ELR (cell line): ENCODE measurements around the gene RAPGEF4.

Source experiments
- DNase-seq: peaks from one replicate; pipeline ENCODE4 v3.0.0-alpha.2; 2015; ENCODE audit warnings: low read depth

RAPGEF4 gene

GRCh38 chr2:172861656-172862476 lies 126.2 kb downstream of the RAPGEF4 start:
- DNase-seq = no peak

GRCh38 chr2:172863341-172863740 lies 127.7 kb downstream of the RAPGEF4 start:
- no peak for DNase-seq

DNA sequence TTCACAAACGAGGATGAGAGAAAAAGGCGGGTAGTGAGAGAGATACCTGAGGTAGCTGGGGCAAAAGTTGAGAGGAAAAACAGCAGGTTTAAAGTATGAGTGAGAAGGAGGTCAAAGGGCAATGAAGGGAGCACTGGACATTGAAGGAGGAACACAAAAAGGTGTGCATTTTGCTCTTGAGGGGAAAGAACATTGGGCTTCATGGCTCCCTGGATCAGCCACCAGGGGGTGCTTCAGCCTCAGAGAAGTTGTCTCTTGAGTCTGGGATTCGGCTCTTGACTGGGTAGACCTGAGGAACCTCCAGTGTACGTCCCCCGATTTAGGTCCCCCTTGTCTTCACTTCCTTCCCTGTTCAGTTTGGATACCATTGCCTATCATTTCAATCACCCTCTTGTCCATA lies 128.5 kb downstream of the RAPGEF4 start:
- peak; percentile 64 for DNase-seq

DNA sequence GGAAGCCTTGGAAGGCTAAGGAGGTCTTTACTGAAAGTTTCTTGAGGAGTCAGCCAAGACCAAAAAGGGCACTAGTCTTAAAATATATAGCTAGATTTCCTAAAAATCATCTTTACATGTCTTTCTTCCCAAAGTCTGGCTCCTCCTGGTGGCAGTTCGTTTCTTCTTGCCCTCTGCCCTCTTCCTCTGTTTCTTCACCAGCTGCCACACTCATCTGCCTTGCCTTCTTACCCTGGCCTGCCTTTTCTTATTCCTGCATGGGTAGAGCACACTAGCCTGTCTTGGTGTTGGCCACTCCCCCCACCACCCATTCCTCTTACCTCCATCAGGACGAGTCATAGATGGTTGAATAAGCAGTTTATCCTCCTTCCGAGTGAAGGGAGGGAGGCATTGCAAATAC lies 129.8 kb downstream of the RAPGEF4 start:
- peak; percentile 40 for DNase-seq

GRCh38 chr2:172869861-172870260 lies 134.2 kb downstream of the RAPGEF4 start:
- DNase-seq = peak; percentile 41

DNA sequence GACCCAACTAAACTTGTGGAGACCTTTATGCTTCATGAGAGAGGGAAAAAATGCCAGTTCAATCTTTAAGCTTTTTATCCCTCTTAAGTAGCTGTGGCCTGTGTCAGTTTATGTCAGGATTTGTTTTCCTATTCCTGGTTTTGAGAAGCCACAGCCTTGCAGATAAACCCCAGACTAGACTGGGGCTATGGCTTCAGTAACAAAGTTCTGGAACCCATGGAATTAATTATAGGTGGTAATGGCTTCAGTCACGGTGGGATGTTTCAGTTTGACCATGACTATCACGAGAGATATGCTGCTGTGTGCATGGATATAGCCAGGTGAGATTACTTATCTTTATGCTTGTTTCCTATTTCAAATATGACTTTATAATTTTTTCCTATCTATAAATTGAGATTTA lies 134.8 kb downstream of the RAPGEF4 start:
- no peak for DNase-seq

GRCh38 chr2:172877826-172878225 lies 142.2 kb downstream of the RAPGEF4 start:
- DNase-seq = peak; percentile 29

DNA sequence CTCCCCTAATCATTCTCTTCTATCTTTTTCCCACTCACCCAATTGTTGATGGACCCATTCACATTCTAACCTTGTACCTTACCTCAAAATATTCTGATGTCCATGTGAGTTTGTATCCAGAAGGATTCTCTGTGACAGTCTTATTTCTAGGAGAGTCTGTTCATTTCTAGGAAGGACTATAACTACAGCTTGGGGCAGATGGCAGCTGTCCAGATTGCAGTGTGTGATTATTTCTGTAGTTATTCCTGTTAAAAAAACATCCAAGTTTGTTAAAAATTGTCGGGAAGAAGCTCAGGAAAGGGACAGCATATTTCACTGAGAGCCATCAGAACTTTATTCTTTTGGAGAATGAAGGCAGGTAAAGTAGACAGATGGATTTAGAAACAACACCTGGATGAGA lies 142.6 kb downstream of the RAPGEF4 start:
- peak; percentile 10 for DNase-seq

DNA sequence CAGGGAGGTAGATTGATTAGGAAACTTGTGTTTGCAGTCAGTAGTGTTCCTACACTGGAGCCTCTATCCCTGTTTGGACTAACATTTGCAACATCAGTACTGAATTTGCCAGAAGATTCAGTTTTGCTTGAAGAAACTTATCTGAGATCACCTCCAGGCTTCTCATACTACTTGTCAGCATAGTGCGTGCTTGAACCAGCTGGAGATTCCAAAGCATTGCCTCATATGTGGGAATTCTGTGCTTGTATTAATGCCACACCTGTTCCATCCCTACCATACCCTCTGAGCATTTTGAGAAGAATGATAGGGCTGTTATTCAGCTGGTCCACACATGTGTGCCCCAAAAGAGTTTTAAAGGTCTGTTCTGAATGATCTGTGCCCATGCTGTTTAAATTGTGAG lies 148.7 kb downstream of the RAPGEF4 start:
- DNase-seq = no peak

- no peak for DNase-seq
Measured at GRCh38 chr2:172885996-172886395, 150.4 kb downstream of the RAPGEF4 start.

- no peak for DNase-seq
Measured at GRCh38 chr2:172887280-172887679, 151.6 kb downstream of the RAPGEF4 start.

DNA sequence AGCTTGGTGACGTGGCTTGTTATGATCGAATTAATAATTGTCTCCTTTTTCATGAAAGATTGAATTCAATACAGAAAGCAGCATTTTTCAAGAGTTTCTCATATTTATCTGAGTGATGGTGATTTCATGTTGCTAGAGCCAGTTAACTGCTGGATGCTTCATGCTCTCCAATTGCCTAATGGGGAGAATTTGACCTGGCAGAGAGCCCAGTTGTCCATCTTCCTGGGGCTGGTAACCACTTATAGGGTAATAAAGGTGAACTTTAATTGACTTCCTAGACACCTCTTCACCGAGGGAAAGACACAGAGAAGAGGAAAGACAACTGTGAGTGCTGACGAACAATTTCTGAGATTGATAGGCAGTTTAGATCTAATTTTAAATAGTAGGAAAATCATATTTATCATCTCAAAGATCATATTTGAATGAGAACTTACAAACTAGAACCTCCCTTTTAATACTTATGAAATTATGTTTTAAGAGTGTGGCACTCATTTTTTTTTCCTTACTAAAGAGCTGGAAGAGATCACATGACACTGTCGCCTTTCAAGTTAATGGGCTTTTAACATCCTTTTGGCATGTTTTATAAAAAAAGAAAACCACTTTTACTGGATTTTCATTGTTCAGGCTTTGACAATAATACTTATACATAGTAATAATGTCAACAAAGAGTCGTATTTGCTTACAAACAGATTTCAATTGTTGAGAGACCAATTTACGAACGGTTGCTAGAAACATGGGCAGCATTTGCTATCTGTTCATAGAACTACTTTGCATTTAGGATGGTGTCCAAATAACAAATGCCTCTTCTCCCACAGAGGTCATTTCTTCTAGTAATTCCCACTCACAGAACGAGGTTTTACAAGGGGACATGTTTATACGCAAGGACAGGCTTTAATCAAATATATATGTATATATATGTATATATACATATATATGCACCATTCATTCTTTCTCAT lies 153.3 kb downstream of the RAPGEF4 start:
- DNase-seq = no peak

- no peak for DNase-seq
Measured at GRCh38 chr2:172889768-172890430, 154.3 kb downstream of the RAPGEF4 start.

DNA sequence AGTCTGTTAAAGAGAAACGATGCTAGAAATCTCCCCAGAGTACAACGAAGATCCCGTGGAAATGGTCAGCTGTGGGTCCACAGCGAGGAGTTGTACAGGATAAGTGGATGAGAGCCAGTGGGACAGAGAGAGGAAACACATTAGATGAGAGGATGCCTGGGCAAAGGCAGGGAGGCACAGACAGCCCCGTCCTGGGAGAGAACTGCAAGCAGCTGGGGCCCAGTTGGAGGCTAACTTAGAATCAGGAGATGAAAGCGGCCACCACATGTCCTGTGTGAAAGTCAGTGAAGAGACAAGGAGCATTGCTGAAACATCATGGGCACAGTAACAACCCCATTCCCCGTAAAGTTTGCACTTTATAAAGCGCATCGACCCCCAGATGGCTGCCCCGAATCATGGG lies 157.5 kb downstream of the RAPGEF4 start:
- DNase-seq = no peak

DNA sequence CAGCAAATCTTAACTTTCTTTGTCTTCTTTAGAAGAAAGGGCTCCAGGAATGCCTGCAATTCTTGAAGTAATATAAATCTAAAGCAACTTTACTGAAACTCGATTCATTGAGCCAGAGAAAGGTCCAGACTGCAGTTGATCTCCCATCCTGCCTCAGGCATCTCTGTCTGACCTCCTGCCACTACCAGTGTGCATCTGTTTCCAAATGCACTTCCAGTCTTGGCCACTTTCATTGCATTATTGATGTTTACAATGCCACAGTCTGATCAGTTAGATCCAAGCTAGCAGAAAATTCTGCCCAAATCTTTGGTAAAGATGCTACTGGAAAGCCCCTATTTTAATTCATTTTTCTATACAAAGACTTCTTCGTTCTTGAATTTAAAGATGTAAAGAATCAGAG lies 158.0 kb downstream of the RAPGEF4 start:
- no peak for DNase-seq

DNA sequence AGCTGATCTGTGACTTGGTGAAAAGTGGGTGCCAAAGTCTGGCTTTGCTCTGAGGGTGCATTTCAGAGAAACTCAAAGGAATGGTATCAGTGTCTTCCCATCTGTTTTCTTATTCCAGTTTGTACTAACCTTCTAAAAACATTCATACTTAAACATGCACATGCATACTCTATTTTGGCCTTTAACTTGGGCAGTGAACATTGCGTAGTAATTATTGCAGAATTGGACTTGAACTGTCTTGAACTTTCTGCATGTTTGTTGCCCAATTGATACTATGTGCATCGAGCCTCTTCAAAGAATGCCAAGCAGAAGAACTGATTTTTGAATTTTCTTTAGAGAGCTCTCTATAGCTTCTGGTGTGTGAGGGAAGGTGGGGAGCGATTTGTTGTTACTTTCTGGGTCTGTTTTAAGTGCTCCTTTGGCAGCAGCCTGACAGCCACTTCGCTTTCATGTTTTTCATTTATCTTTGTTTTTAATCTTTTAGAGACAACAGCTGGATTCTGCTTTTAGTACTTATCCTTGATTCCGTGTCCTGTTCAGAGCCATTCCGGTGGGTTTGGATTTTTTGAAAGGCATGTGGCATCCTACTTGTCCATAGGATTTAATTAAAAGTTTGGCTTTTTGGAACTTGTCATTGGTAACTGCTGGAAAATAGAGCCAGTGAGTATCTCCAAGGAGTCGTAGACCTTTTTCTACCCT lies 159.2 kb downstream of the RAPGEF4 start:
- no peak for DNase-seq

DNA sequence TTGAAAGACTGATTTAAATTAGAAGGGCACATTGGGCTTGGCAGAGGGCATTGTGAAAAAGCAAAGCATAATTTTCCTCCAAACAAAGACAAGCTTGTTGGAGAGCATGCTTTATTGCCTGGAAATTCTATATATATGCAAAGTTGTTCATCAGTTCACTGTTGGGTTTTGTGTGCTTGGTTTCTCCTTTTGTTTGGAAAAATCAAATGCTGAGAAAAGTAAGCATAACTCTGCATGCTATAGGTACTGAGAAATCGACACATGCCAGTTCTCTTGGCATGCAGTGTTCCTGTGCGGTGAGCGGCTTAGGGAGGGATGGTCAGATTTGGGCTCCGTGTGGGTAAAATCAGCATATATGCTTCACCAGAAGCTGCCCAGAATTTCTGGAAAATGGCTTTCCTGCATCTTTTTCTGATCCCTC lies 161.0 kb downstream of the RAPGEF4 start:
- no peak for DNase-seq

- DNase-seq = no peak
Measured at GRCh38 chr2:172900871-172901270, 165.2 kb downstream of the RAPGEF4 start.

- no peak for DNase-seq
Measured at GRCh38 chr2:172901913-172902312, 166.3 kb downstream of the RAPGEF4 start.

DNA sequence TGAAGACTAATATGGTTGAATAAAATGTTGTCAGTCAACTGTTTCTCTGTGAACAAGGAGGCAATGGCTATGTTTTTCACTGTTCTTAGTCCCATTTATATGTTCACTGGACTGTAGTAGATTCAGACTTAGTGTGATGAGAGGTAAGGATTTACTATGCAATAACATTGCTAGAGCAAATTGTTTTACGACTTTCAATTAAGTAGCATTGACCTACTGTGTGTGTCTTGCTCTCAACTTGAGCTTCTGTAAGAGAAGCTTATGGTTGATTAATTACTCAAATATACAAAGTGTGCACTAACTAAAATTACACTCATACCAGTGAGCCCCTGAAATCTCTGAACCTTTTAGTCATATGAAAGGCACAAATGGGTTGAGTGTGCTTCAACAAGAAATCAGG lies 168.6 kb downstream of the RAPGEF4 start:
- no peak for DNase-seq

DNA sequence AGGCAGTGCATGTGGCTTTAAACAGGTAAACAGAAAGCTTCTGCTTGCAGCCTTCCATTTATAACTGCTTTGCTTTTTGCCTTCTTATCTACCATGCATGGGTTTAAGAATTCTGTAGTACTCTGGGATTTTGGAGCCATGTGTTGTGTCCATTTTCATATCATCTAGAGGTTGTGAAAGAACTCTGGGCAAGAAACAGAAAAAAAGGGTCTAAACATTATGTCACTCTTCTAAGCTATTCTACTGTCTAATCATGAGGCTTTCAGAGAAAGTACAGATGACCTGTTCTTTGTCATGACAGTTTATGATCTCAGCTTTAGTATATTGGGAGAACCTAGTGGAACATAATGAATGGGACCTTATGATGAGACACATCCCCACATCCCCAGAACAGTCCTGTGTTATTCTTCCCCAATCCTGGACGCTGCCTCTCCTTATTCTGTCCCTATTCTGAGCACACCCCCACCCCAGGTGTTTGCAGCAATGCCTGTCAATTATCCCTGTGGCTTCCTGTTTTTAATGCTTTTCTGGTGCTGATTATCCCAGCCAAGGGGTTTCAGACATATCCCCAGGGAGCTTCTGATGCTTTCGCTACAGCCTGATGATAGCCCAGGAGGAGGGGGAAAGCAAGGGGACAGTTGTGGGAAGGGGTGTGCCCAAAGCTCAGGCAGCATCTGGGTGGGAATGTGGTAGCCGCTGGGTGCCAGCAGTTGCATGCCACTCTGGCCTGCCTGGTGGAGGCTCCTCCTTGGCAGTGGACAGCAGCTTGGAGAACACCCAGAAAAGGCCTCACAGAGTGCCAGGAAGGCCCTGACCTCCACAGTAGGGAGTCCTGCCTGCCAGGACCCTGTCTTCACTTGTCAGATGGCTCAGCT lies 170.5 kb downstream of the RAPGEF4 start:
- no peak for DNase-seq
